Activated naive CD4-positive, alpha-beta T cell treated with anti-CD3 and anti-CD28 coated beads, Interleukin-2, amount 50 U/mL, for 16 hours (primary cell): ENCODE measurements around the gene DBI.
"Not testable (repeated sequence)": the region's sequence is repeated elsewhere in the genome, so short reads cannot be mapped to it uniquely, and the experiment has no call there.

Source experiments
- DNase-seq: peaks from one replicate; pipeline ENCODE4 v3.0.0-alpha.2; 2020

DBI gene

GRCh38 chr2:119402645-119403560 lies 36.1 kb downstream of the DBI start:
- DNase-seq, result no peak

DNA sequence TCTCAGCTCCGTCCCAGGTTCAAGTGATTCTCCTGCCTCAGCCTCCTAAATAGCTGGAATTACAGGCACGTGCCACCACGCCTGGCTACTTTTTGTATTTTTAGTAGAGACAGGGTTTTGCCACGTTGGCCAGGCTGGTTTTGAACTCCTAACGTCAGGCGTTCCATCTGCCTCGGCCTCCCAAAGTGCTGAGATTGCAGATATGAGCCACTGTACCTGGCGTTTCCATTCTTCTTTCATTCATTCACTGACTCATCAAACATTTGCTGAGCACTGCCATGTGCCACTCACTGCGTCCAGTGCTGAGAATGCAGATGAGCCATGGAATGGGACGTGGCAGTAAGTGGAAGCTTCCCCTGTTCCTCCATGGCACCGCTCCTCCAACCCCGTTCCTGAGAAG lies 36.8 kb downstream of the DBI start:
- DNase-seq, result not testable (repeated sequence)

GRCh38 chr2:119405151-119405550 lies 38.4 kb downstream of the DBI start:
- DNase-seq, result no peak

- no peak for DNase-seq
Measured at GRCh38 chr2:119407430-119408220, 40.8 kb downstream of the DBI start.

GRCh38 chr2:119408221-119408619 lies 41.4 kb downstream of the DBI start:
- DNase-seq, result no peak

GRCh38 chr2:119409506-119409905 lies 42.7 kb downstream of the DBI start:
- DNase-seq, result no peak

DNA sequence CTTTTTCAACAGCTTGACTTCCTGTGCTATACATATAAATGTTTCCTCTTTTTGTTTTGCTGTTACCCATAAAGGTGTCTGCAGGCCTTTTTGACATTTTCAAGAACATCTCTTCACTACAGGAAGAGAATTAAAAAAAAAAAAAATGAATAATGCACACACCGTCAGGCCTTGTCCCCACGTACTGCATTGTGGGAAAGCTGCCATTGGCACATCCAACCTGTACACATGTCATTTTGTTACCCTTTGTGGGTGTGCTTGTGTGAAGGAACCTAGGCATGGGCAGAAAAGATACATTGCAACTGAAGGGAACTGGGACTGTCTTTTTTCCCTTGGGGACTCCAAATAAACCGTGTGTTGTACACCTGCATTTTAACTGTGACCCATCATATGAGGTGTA lies 48.1 kb downstream of the DBI start:
- DNase-seq, result no peak

DNA sequence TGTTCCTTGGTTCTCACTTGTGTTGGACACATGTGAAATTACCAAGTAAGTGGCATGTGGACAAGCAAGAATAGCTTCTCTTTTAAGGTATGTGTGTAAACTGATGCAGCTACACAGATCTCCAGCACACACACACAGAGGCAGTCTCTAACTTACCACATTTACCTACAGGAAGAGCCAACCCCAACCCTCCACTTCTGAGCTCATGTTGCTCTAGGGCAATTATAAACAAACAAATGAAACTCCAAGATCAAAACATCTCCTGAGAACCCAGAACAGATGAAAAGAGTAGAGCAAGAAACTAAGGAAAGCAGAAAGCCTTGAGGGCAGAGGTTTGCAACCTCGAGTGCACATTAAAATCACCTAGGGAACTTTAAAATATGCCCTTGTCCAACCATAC lies 48.9 kb downstream of the DBI start:
- DNase-seq, result no peak

- DNase-seq, result no peak
Measured at GRCh38 chr2:119416299-119416923, 49.6 kb downstream of the DBI start.

- no peak for DNase-seq
Measured at GRCh38 chr2:119417908-119418307, 51.1 kb downstream of the DBI start.

DNA sequence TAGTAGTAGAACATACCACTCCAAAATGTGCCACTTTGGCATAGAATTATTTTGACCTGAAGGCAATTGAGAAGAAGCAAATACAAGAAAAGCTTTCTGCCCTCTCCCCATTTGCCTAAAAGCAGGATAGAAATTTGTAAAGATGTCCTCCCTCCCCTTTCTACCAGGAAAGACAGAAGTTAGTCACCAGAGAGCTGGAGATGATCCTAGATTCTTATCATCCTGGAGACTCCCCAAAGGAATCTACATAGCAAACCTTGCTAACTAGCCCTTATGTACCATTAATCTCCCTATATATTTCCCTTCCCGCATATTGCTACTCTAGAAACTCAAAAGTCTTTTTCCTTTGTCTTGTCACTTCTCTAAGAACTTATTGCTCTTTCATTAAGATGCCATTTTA lies 52.3 kb downstream of the DBI start:
- no peak for DNase-seq

- DNase-seq, result no peak
Measured at GRCh38 chr2:119419803-119420508, 53.2 kb downstream of the DBI start.

DNA sequence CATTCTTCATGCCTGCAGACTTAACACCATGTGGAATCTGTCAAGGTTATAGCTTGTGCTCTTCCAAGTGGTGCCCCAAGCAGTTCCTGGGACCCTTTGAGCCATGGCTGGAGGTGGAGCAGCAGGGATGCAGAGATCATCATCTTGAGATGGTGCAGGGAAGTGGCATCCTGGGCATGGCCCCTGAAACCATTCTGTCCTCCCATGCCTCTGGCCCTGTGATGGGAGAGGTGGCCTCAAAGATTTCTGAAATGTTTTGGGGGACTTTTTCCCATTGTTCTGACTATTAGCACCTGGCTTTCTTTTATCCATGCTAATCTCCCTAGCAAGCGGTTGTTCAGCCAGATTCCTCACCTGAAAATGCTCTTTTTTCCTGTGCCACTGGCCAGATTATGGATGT lies 54.5 kb downstream of the DBI start:
- DNase-seq, result no peak

DNA sequence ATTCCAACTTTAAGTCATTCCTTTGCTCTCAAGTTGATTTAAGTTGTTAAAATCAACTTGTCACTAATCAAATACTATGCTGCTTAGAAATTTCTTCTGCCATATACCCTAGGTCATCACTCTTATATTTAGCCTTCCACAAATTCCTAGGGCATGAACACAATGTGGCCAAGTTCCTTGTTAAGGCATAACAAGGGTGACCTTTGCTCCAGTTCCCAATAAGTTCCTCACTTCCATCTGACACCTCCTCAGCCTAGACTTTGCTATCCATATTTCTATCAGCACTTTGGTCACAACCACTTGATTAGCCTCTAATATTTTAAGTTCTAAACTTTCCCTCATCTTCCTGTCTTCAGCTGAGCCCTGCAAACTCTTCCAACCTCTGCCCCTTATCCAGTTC lies 55.0 kb downstream of the DBI start:
- DNase-seq, result no peak
